Left cardiac atrium (tissue), 4 donors: ENCODE results near the gene APBB2. TPM values are rescaled to one million over a fixed set of nuclear protein-coding genes. Genes with fewer than 3 reads are reported as not detected.
"Not testable (repeated sequence)": the region's sequence is repeated elsewhere in the genome, so short reads cannot be mapped to it uniquely, and the experiment has no call there.

Source experiments
- ATAC-seq, 2 donors: fragments of 200-7000 bp; cut with Tn5 transposase; one replicate each; pipeline ENCODE4 v1.9.1; 2020; ENCODE audit warnings: mild to moderate bottlenecking in 2 of 2, moderate library complexity in 2 of 2
- DNase-seq: peaks from one replicate; pipeline ENCODE4 v3.0.0-alpha.2; 2020
- intact Hi-C, 2 donors: fragments of 100-400 bp; cut with DNase I; formaldehyde crosslinking; loops; one replicate each; pipeline versions ENCODE4 v1.14.1 to v1.15.1; 2022 to 2023
- total RNA-seq, 2 donors: library from RNA; stranded (reverse); fragmentation: NEBNext Ultra II Directional; extraction: Animal tissue kit (Norgen Biotek cat#: 25700); gene quantifications; one replicate each; pipeline ENCODE4 v1.2.1, GENCODE V29; 2021
- donor health status: DM: no; HTN: yes; CAD: no.
- donor health status: DM: no; HTN: yes; CAD: no; lungs with severe emphysema.
- donor health status: DM: yes; HTN: yes; CAD: no.
- donor health status: Dilated cardiomyopathy.

APBB2 gene
- total RNA-seq, 2 donors from 2014 or later: 53.0 to 56.5 TPM

- ATAC-seq (no peak), DNase-seq (no peak)
- intact Hi-C loops: no loop called here
Measured at GRCh38 chr4:40822420-40823166, 391.7 kb downstream of the APBB2 start.

- ATAC-seq (no peak), DNase-seq (no peak)
- intact Hi-C loops: no loop called here
Measured at GRCh38 chr4:40820101-40820500, 394.2 kb downstream of the APBB2 start.

- DNase-seq, ATAC-seq, intact Hi-C loops: not testable (repeated sequence)
Measured at GRCh38 chr4:40817157-40817556, 397.2 kb downstream of the APBB2 start.

GRCh38 chr4:40812856-40813255 lies 401.5 kb downstream of the APBB2 start:
- intact Hi-C loops: no loop called here
- ATAC-seq (no peak), DNase-seq (no peak)

- intact Hi-C loops: no loop called here
- ATAC-seq: no peak
- DNase-seq: no peak
Measured at GRCh38 chr4:40812386-40812785, 402.0 kb downstream of the APBB2 start.

- intact Hi-C loops: no loop called here
- DNase-seq: no peak
- ATAC-seq: peak in 1 of 2 donors; percentile 39
Measured at GRCh38 chr4:40811956-40812355, 402.4 kb downstream of the APBB2 start.

- DNase-seq (no peak), ATAC-seq (no peak)
- intact Hi-C loops: no loop called here
Measured at GRCh38 chr4:40808926-40809457, 405.4 kb downstream of the APBB2 start.

- ATAC-seq: no peak
- intact Hi-C loops: no loop called here
- no peak for DNase-seq
Measured at GRCh38 chr4:40804598-40804997, 409.7 kb downstream of the APBB2 start.

GRCh38 chr4:40800064-40800463 lies 414.3 kb downstream of the APBB2 start:
- intact Hi-C loops: no loop called here
- no peak for ATAC-seq
- DNase-seq: no peak

- intact Hi-C loops: no loop called here
- no peak for ATAC-seq
- DNase-seq: no peak
Measured at GRCh38 chr4:40789771-40790170, 424.6 kb downstream of the APBB2 start.

- intact Hi-C loops: no loop called here
- DNase-seq (no peak), ATAC-seq (no peak)
Measured at GRCh38 chr4:40789031-40789430, 425.3 kb downstream of the APBB2 start.

- DNase-seq (no peak), ATAC-seq (no peak)
- intact Hi-C loops: no loop called here
Measured at GRCh38 chr4:40788331-40788730, 426.0 kb downstream of the APBB2 start.

- intact Hi-C loops: no loop called here
- no peak for DNase-seq
- ATAC-seq: no peak
Measured at GRCh38 chr4:40785727-40786126, 428.6 kb downstream of the APBB2 start.

GRCh38 chr4:40782876-40783275 lies 431.5 kb downstream of the APBB2 start:
- ATAC-seq: no peak
- no peak for DNase-seq
- intact Hi-C loops: no loop called here

GRCh38 chr4:40778090-40778489 lies 436.3 kb downstream of the APBB2 start:
- ATAC-seq (no peak), DNase-seq (no peak)
- intact Hi-C loops: no loop called here

- no peak for ATAC-seq
Measured at GRCh38 chr4:40769266-40769665, 445.1 kb downstream of the APBB2 start.

GRCh38 chr4:40763228-40763716 lies 451.1 kb downstream of the APBB2 start:
- intact Hi-C loops: no loop called here
- ATAC-seq (no peak), DNase-seq (no peak)

More at GRCh38 chr4:40769266-40769665, 445.1 kb downstream of the APBB2 start:
- intact Hi-C loops: no loop called here
- no peak for DNase-seq
